ENCODE measurements around the gene GPSM1.

- TF ChIP-seq CTCF (IDR thresholded peaks at IDR 0.05) (no peak), EP300 (IDR thresholded peaks at IDR 0.05) (no peak)
Observed at GRCh38 chr9:136333045-136333444, 5.7 kb downstream of the GPSM1 start.

All from tibial nerve (tissue), 4 donors.